Mammary epithelial cell (primary cell): Measurements from ENCODE around the gene OR6B2.

ENCODE experiments used
- CTCF ChIP-seq, 2 donors: IDR thresholded peaks in 1 of 2; conservative IDR thresholded peaks in 1 of 2; 2 replicates each; pipeline ENCODE4 v1.5.1; 2011 to 2012; ENCODE audit warnings: inconsistent platforms in 2 of 2, low read length in 2 of 2, mild to moderate bottlenecking in 2 of 2, control low read depth in 1 of 2, low read depth in 1 of 2; ENCODE audit not compliant: insufficient read depth in 1 of 2; ENCODE audit errors: extremely low read depth in 1 of 2
- EZH2 ChIP-seq: IDR thresholded peaks from 2 replicates; pipeline ENCODE4 v1.6.1; 2012; ENCODE audit warnings: low read length, inconsistent platforms, borderline replicate concordance

DNA sequence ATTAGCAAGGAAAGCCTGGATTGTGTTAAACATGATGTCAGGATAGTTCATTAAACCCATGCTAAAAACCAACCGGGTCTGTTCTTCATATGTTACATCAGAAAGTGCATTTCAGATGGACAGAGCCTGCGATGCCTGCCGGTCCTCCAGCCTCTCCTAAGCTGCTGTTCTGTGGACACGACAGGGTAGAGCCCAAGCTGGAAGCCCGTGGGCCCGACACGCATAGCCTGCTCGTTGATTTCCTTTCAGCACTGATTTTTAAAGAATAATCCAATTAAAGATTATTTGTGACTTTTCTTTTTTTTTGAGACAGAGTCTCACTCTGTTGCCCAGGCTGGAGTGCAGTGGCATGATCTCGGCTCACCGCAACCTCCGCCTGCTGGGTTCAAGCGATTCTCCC lies 22.3 kb upstream of the OR6B2 start:
- TF ChIP-seq EZH2, result no peak
- no peak for TF ChIP-seq CTCF (conservative IDR thresholded peaks at IDR 0.05 in 1 of 2, IDR thresholded peaks at IDR 0.05 in 1 of 2; ENCODE audit: extremely low read depth in 1 of 2, insufficient read depth in 1 of 2, low read depth in 1 of 2, low read length in 2 of 2)
